A172 (cell line): Measurements from ENCODE around the gene PDZK1. TPM values are rescaled to one million over a fixed set of nuclear protein-coding genes. Genes with fewer than 3 reads are reported as not detected.
"Not testable (repeated sequence)": the region's sequence is repeated elsewhere in the genome, so short reads cannot be mapped to it uniquely, and the experiment has no call there.

Source experiments
- DNase-seq: peaks from one replicate; pipeline ENCODE4 v3.0.0-alpha.2; 2015; ENCODE audit warnings: low spot score
- total RNA-seq: library from RNA; depleted of rRNA; stranded (reverse); fragments of >200 nt; shearing (Covaris generic); gene quantifications from 2 replicates; pipeline ENCODE4 v1.2.3, GENCODE V29; 2014; rRNA removed

The PDZK1 gene
- total RNA-seq, result 2.0 and 2.2 TPM in 2 replicates

- DNase-seq, result no peak
Measured at GRCh38 chr1:145707183-145707867, at the start of gene PDZK1. Gene PDZK1, minus strand, starts transcription at chr1:145707368. Its CDS starts 19,347 bp downstream, at chr1:145688021.

- peak; percentile 88 for DNase-seq
Measured at GRCh38 chr1:145751491-145752037, 44.4 kb upstream of the PDZK1 start.

- no peak for DNase-seq
Measured at GRCh38 chr1:145750426-145750825, 43.3 kb upstream of the PDZK1 start.

- DNase-seq, result no peak
Measured at GRCh38 chr1:145747398-145748247, 40.5 kb upstream of the PDZK1 start.

- DNase-seq, result peak; percentile 47
Measured at GRCh38 chr1:145740269-145740668, 33.1 kb upstream of the PDZK1 start.

GRCh38 chr1:145736191-145736590 lies 29.0 kb upstream of the PDZK1 start:
- DNase-seq, result no peak

- no peak for DNase-seq
Measured at GRCh38 chr1:145730900-145731299, 23.7 kb upstream of the PDZK1 start.

GRCh38 chr1:145730467-145730866 lies 23.3 kb upstream of the PDZK1 start:
- no peak for DNase-seq

- DNase-seq, result no peak
Measured at GRCh38 chr1:145729666-145730436, 22.7 kb upstream of the PDZK1 start.

- DNase-seq, result no peak
Measured at GRCh38 chr1:145729196-145729595, 22.0 kb upstream of the PDZK1 start.

GRCh38 chr1:145726193-145726592 lies 19.0 kb upstream of the PDZK1 start:
- not testable (repeated sequence) for DNase-seq

- peak; percentile 66 for DNase-seq
Measured at GRCh38 chr1:145720878-145721671, 13.9 kb upstream of the PDZK1 start.

GRCh38 chr1:145720556-145720877 lies 13.3 kb upstream of the PDZK1 start:
- peak; percentile 90 for DNase-seq

GRCh38 chr1:145719230-145720079 lies 12.3 kb upstream of the PDZK1 start, which contains the start of gene CD160:
Gene CD160, plus strand, starts transcription at chr1:145719499. Its CDS starts 8,829 bp downstream, at chr1:145728328.
- no peak for DNase-seq

GRCh38 chr1:145718465-145718864 lies 11.3 kb upstream of the PDZK1 start:
- not testable (repeated sequence) for DNase-seq

- no peak for DNase-seq
Measured at GRCh38 chr1:145717833-145718232, 10.7 kb upstream of the PDZK1 start.

GRCh38 chr1:145716641-145717345 lies 9.6 kb upstream of the PDZK1 start:
- no peak for DNase-seq

- no peak for DNase-seq
Measured at GRCh38 chr1:145714524-145715111, 7.5 kb upstream of the PDZK1 start.

- peak; percentile 48 for DNase-seq
Measured at GRCh38 chr1:145711213-145711651, 4.1 kb upstream of the PDZK1 start.
